Fibroblast of peridontal ligament (primary cell): ENCODE results near the gene PKNOX1.
"Not testable (repeated sequence)": the region's sequence is repeated elsewhere in the genome, so short reads cannot be mapped to it uniquely, and the experiment has no call there.

Experiments
- DNase-seq: peaks from one replicate; pipeline ENCODE4 v3.0.0-alpha.2; 2010; ENCODE audit errors: extremely low read depth

Gene PKNOX1

GRCh38 chr21:42973991-42974831, at the start of gene PKNOX1:
PKNOX1 (plus strand) TSS chr21:42974562; CDS start chr21:43004382, 29,820 bp downstream.
- peak; percentile 96 for DNase-seq

DNA sequence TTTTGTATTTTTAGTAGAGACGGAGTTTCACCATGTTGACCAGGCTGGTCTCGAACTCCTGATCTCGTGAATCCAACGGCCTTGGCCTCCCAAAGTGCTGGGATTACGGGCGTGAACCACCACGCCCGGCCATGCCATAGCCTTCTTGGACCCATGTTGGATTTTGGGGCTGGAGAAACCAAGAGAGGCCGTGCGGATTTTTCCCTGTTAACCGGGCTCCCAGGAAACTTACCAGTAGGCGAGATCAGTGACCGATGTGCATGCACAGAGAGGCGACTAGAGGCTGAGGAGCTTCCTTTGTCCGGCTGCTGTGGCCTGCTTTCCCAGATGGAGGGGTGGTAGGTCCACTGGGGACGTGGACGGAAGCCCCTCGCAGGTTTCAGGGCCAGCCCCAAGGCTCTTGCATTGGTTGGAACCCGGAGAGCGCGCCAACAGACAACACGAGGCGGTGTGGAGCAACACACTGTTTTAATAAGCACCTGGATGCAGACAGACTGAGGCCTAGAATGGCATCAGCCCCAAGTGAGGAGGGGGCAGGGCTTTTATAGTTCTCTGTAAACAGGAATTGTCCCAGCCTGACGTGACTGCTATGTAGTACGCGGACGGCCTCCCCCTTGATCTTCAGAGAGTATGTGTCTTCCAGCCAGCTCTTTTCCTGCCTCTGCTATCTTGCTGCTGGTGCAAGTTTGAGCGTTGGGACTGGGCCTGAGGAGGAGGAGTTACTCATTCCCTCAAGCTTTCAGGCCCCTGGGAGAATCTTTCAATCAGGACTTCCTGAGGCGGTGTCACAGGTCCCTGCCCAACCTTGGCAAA, 49.0 kb upstream of the PKNOX1 start, which contains the start of gene ERVH48-1:
ERVH48-1 (minus strand) TSS at position 517 of the 813 bp plus-strand sequence. CDS start 6,624 bp downstream, outside the sequence.
- no peak for DNase-seq

- DNase-seq, result not testable (repeated sequence)
These were observed 46.7 kb upstream of the PKNOX1 start for GRCh38 chr21:42927474-42928200.

GRCh38 chr21:42929969-42930368, 44.4 kb upstream of the PKNOX1 start:
- no peak for DNase-seq

- DNase-seq, result no peak
These were observed 42.7 kb upstream of the PKNOX1 start for GRCh38 chr21:42931560-42932235.

- DNase-seq, result not testable (repeated sequence)
These were observed 41.8 kb upstream of the PKNOX1 start for GRCh38 chr21:42932378-42933136.

- DNase-seq, result not testable (repeated sequence)
These were observed 41.0 kb upstream of the PKNOX1 start for GRCh38 chr21:42933137-42933970.

DNA sequence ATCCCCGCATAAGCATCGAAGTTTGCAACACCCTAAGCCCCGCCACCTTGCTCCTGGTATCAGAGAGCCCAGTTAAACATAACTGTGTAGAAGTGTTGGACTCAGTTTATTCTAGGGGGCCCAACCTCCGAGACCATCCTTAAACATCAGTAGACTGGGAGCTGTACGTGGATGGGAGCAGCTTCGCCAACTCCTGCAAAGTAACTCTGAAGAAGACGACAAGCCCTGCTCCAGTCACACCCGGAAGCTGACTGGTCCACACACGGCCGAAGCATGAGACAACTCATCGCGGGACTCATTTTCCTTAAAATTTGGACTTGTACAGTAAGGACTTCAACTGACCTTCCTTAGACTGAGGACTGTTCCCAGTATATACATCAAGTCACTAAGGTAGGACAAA, 40.4 kb upstream of the PKNOX1 start:
- not testable (repeated sequence) for DNase-seq

- not testable (repeated sequence) for DNase-seq
These were observed 38.0 kb upstream of the PKNOX1 start for GRCh38 chr21:42936360-42936759.

GRCh38 chr21:42937034-42937940, 37.1 kb upstream of the PKNOX1 start:
- not testable (repeated sequence) for DNase-seq

DNA sequence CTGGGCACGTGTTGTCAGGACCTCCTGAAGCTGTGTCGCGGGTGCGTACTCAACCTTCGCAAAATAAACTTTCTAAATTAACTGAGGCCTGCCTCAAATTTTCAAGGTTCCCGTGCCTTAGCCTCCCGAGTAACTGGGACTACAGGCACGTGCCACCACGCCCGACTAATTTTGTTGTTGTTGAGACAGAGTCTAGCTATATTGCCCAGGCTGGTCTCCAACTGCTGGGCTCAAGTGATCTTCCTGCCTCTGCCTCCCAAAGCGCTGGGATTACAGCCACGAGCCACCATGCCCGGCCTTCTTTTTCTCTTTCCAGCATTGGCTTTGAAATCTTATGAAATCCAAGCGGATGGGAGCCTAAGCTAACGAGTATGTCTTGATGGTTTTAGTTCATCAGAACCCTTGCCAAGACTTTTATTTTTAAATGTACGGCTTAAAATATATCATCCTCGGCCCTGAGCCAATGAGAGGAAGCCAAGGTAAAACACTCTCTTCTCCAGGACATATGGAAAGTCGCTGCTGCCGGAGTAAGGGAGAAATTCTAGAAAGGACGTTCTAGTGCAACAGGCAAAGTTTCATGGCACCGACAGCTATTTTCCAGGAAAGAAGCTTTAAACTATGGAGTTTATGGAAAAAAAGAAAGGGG, 36.3 kb upstream of the PKNOX1 start:
- no peak for DNase-seq

DNA sequence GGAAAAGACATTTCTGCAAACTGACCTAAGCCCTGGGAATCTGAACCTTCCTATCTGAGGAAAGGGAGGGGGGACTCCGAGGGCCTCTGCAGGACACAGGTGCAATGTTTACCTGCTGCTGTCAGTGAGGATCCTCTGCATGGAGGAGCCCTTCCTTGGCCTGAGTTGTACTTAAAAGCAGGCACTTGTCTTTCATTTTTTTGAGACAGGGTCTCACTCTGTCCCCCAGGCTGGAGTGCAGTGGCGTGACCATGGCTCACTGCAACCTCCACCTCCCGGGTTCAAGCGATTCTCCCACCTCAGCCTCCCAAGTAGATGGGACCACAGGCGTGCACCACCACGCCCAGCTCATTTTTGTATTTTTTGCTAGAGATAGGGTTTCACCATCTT, 35.8 kb upstream of the PKNOX1 start:
- DNase-seq, result not testable (repeated sequence)

DNA sequence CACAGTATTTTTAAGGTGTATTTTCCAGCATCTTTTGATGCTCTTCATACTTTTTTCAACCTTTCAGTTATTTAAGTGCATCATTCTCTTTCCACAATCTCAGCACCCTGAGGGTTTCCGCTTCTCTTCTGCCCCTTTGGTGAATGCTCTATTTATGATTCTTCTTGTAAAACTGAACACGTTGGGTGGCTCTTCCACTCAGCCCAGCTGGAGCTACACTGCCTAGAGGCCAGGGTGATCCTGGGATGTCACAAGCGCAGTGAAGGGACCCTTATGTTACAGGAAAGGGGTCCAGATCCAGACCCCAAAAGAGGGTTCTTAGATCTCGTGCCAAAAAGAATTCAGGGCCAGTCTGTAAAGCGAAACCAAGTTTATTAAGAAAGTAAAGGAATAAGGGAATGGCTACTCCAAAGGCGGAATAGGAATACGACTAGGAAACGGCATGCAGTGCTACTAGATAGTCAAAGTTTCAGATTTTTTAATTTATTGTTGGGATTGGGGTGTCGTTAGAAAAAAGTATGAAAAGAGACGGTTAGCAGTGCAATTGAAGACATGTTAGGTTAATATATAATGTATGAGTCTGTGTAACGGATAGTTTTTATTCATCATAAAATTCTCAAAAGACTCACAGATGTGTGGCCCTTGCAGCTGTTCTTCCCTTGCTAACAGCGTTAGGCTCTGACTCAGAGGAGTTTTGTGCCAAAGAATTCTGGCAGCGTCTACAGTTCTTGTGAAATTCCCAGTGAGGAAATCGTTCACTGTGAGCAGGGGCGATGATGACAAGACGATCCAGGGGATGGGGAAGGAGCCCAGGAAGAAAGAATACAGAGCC, 34.6 kb upstream of the PKNOX1 start:
- peak; percentile 100 for DNase-seq

DNA sequence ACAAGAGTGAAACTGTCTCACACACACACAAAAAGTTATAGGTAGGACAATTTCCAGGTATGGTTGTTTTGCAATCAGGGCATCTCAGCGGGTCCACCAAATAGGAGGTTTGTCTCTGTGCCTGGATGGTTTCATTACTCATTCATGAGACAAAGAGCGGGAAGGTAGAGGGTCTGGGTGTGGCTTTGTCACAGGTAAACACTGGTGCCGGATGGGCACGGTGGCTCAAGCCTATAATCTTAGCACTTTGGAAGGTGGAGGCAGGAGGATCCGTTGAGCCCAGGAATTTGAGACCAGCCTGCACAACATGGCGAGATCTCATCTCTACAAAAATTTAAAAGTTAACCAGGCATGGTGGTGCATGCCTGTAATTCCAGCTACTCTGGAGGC, 32.7 kb upstream of the PKNOX1 start:
- DNase-seq, result no peak

DNA sequence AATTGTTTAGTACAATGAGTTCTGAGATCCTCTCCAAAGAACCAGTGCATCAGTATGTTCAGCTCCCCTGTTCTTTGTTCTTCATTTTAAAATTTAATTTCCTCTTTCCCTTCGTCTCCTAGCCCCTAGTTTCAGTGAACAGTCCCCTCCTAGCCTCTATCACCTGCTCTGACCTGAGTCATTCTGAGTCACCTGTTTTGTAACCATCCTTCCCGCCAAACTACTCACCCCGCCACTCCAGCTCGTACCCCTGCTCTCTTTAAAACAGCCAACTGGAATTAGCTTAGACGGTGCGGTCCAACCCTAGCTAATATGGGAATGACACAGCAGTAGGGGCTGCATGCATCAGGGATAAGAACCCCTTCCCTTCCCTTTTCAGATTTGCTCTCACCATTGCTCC, 32.1 kb upstream of the PKNOX1 start:
- DNase-seq, result no peak

DNA sequence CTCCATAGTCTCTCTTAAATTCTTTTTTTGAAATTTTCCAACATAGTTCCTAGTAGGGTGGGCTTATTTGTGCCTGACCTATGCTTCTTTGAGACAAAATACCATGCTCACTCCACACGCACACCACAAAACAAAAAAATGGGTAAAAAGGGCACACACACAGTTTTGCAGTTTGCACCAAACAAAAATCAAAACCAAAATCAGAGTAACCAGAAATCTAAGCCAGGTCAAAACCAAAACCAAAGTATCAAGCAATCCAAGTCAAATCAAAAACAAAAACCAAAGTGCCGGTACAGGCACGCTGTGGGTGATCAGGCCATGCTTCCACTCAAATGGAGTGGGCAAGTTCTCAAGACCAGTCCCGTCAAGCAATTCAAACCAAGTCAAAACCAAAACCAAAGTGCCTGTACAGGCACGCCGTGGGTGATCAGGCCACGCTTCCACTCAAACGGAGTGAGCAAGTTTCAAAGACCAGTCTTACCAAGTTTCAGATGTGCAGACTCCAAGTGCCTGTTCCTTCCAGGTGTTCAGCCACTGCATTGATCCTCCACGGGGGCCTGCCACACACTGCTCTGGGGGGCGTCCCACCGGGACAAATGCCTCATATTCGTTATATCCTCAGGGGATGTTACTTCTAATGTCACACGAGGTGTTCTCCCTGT, 25.1 kb upstream of the PKNOX1 start:
- DNase-seq, result peak; percentile 6

DNA sequence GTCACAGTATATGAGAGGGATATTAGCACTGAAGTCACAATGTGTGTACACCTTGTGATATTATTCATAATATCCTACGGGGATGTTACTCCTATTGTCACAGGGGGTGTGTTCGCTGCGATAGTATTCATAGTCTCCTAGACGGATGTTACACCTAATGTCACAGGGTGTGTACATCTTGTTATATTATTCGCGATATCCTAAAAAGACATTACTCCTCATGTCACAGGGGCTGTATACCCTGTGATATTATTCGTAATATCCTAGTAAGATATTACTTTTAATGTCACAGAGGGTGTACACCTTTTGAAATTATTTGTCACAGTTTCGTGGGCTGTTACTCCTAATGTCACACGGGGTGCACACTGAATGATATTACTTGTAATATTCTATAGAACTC, 23.2 kb upstream of the PKNOX1 start:
- not testable (repeated sequence) for DNase-seq
